ENCODE results near the gene PHLDA3.

DNA sequence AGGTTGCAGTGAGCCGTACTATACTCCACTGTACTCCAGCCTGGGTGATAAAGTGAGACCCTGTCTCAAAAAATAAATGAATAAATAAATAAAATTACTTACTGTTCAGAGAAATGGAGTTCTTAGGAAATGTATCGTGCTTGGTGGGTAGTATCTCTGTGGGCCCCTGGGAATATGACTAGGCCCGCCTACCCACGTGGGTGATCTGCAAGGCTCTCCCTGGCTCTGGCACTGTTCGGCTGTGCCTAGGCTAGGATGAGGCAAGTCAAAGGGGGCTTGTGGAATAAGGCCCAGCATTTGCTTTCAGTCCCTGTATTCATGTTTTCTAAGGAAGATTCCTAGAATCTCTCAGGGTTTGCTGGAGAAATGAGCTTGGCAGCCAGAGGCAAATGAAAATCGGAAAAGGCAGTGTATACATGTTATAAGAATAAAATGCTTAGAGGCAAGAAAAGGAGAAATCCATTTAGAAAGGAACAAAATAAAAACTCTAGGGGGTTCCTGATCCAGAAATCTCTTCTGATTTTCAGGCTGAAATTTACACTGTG is 42.5 kb upstream of the PHLDA3 start:
- TF ChIP-seq CTCF (IDR thresholded peaks at IDR 0.05; ENCODE audit: low read depth, low read length, missing input control) (no peak), RAD21 (IDR thresholded peaks at IDR 0.05) (no peak), MAX (IDR thresholded peaks at IDR 0.05) (no peak), TAF1 (conservative IDR thresholded peaks at IDR 0.05) (no peak), EGR1 (IDR thresholded peaks at IDR 0.05; ENCODE audit: low read depth in 2 of 2) (no peak), SP1 (IDR thresholded peaks at IDR 0.05) (no peak)
